H1 (cell line): ENCODE measurements around the gene KCNQ1. TPM values are rescaled to one million over a fixed set of nuclear protein-coding genes. Genes with fewer than 3 reads are reported as not detected.
A peak's percentile ranks its signal among the peaks of the same experiment; 100 is the strongest.

Source experiments
- CTCF ChIA-PET: fragments of 300-600 bp; sonication (Branson Sonifier 250); formaldehyde crosslinking; loops from one replicate; lab custom pipeline; 2021; ENCODE audit not compliant: partially characterized antibody; lab: Charles Lee
- POLR2A ChIA-PET: fragments of 300-600 bp; sonication (Branson Sonifier 250); formaldehyde crosslinking; loops from one replicate; lab custom pipeline; 2021; ENCODE audit warnings: inconsistent platforms; ENCODE audit not compliant: partially characterized antibody; lab: Charles Lee
- DNase-seq, 2 experiments: peaks; one replicate each; pipeline versions ENCODE4 v3.0.0 to v3.0.0-alpha.2; 2010 to 2022; ENCODE audit warnings: low spot score in 2 of 2, low read depth in 1 of 2, mixed read lengths in 1 of 2
- FAIRE-seq: peaks from 2 replicates; lab custom pipeline; 2011; peaks lifted over from hg19 to GRCh38; lab: Jason Lieb, UNC
- H2AFZ ChIP-seq: 2 replicates; pipeline ENCODE4 v1.8.1; 2012; ENCODE audit warnings: low read length, inconsistent platforms
- H2AK5ac ChIP-seq: 2 replicates; pipeline ENCODE4 v1.6.1; 2013; ENCODE audit warnings: low read depth, low read length
- H2BK120ac ChIP-seq: replicated peaks from 2 replicates; pipeline ENCODE3; 2013; ENCODE audit warnings: low read depth, low read length, inconsistent platforms
- H2BK12ac ChIP-seq: 2 replicates; pipeline ENCODE4 v1.6.1; 2013; ENCODE audit warnings: low read depth, low read length
- H2BK15ac ChIP-seq: 2 replicates; pipeline ENCODE4 v1.6.1; 2013; ENCODE audit warnings: low read length
- H2BK20ac ChIP-seq: 2 replicates; pipeline ENCODE4 v1.6.1; 2013; ENCODE audit warnings: low read length
- H2BK5ac ChIP-seq: 2 replicates; pipeline ENCODE4 v1.6.1; 2013; ENCODE audit warnings: low read depth, low read length
- H3K14ac ChIP-seq: 2 replicates; pipeline ENCODE4 v1.6.1; 2013; ENCODE audit warnings: inconsistent platforms; ENCODE audit not compliant: insufficient read length
- H3K18ac ChIP-seq: 2 replicates; pipeline ENCODE4 v1.6.1; 2013; ENCODE audit warnings: low read length; ENCODE audit errors: extremely low read depth
- H3K23ac ChIP-seq: 2 replicates; pipeline ENCODE4 v1.6.1; 2013; ENCODE audit warnings: inconsistent platforms; ENCODE audit not compliant: insufficient read length
- H3K23me2 ChIP-seq: 2 replicates; pipeline ENCODE4 v1.6.1; 2013; ENCODE audit warnings: low read depth, low read length
- H3K27ac ChIP-seq: 2 replicates; pipeline ENCODE4 v1.6.1; 2011; ENCODE audit warnings: low read depth, low read length, inconsistent platforms
- H3K27me3 ChIP-seq, 4 experiments: replicated peaks in 1 of 4; 1 replicate in 1 of 4; 2 replicates in 3 of 4; pipeline versions ENCODE4 v1.6.1 to v1.8.1; 2011 to 2013; ENCODE audit warnings: low read length in 3 of 4, mild to moderate bottlenecking in 3 of 4, inconsistent platforms in 2 of 4, mixed read lengths in 2 of 4, moderate library complexity in 1 of 4; ENCODE audit not compliant: control insufficient read depth in 3 of 4, insufficient read depth in 3 of 4; ENCODE audit errors: extremely low read depth in 1 of 4
- H3K36me3 ChIP-seq, 4 experiments: 2 replicates each; pipeline versions ENCODE4 v1.6.1 to v1.8.1; 2011 to 2013; ENCODE audit warnings: mild to moderate bottlenecking in 4 of 4, low read length in 3 of 4, moderate library complexity in 2 of 4, control low read depth in 1 of 4, inconsistent platforms in 1 of 4; ENCODE audit not compliant: insufficient read depth in 4 of 4, control insufficient read depth in 2 of 4
- H3K4ac ChIP-seq: replicated peaks from 2 replicates; pipeline ENCODE3; 2013; ENCODE audit warnings: low read length, low read depth, mixed read lengths, inconsistent platforms; ENCODE audit not compliant: insufficient read length
- H3K4me1 ChIP-seq, 4 experiments: replicated peaks in 1 of 4; 1 replicate in 1 of 4; 2 replicates in 3 of 4; pipeline versions ENCODE4 v1.6.1 to v1.8.1; 2011 to 2013; ENCODE audit warnings: low read length in 3 of 4, inconsistent platforms in 2 of 4, mixed read lengths in 1 of 4; ENCODE audit not compliant: insufficient read depth in 4 of 4, control insufficient read depth in 3 of 4
- H3K4me2 ChIP-seq, 2 experiments: 2 replicates each; pipeline versions ENCODE4 v1.6.1 to v1.8.1; 2011 to 2013; ENCODE audit warnings: low read depth in 2 of 2, low read length in 2 of 2, control low read depth in 1 of 2, inconsistent platforms in 1 of 2, mild to moderate bottlenecking in 1 of 2; ENCODE audit not compliant: insufficient read depth in 1 of 2
- H3K4me3 ChIP-seq, 4 experiments: fragments of 200-600, 300-600 bp in 1 of 4; sonication (generic), shearing (Covaris generic), sonication (Bioruptor Twin) in 1 of 4; 2 replicates each; pipeline versions ENCODE4 v1.5.1 to v1.8.1; 2011 to 2016; ENCODE audit warnings: low read length in 4 of 4, low read depth in 3 of 4, control low read depth in 2 of 4, inconsistent platforms in 2 of 4, mild to moderate bottlenecking in 2 of 4, mixed read lengths in 1 of 4, moderate library complexity in 1 of 4; ENCODE audit not compliant: insufficient read depth in 2 of 4; ENCODE audit errors: extremely low read depth in 1 of 4
- H3K56ac ChIP-seq: replicated peaks from 2 replicates; pipeline ENCODE3; 2013; ENCODE audit warnings: low read depth, mild to moderate bottlenecking, mixed read lengths, low read length, inconsistent platforms; ENCODE audit not compliant: insufficient read length
- H3K79me1 ChIP-seq: 2 replicates; pipeline ENCODE4 v1.6.1; 2013; ENCODE audit warnings: low read depth, low read length, control low read depth
- H3K79me2 ChIP-seq, 2 experiments: 2 replicates each; pipeline versions ENCODE4 v1.6.1 to v1.8.1; 2012 to 2013; ENCODE audit warnings: low read length in 2 of 2, mild to moderate bottlenecking in 2 of 2, inconsistent platforms in 1 of 2; ENCODE audit not compliant: insufficient read depth in 2 of 2, control insufficient read depth in 1 of 2
- H3K9ac ChIP-seq, 4 experiments: replicated peaks in 1 of 4; 1 replicate in 1 of 4; 2 replicates in 3 of 4; pipeline versions ENCODE4 v1.6.1 to v1.8.1; 2011 to 2013; ENCODE audit warnings: low read depth in 3 of 4, low read length in 3 of 4, control low read depth in 2 of 4, mild to moderate bottlenecking in 2 of 4, moderate library complexity in 2 of 4, inconsistent platforms in 1 of 4; ENCODE audit errors: extremely low read depth in 1 of 4
- H3K9me3 ChIP-seq, 2 experiments: 2 replicates each; pipeline versions ENCODE4 v1.6.1 to v1.8.1; 2012 to 2013; ENCODE audit warnings: mild to moderate bottlenecking in 2 of 2, moderate library complexity in 2 of 2, control low read depth in 1 of 2, inconsistent platforms in 1 of 2, low read depth in 1 of 2, low read length in 1 of 2, mixed read lengths in 1 of 2; ENCODE audit not compliant: insufficient read depth in 2 of 2
- H4K20me1 ChIP-seq, 2 experiments: replicated peaks in 1 of 2; 2 replicates each; pipeline versions ENCODE3 to v1.8.1; 2011 to 2013; ENCODE audit warnings: inconsistent platforms in 2 of 2, low read length in 2 of 2, mild to moderate bottlenecking in 1 of 2; ENCODE audit not compliant: insufficient read depth in 2 of 2, control insufficient read depth in 1 of 2
- H4K5ac ChIP-seq: 2 replicates; pipeline ENCODE4 v1.6.1; 2013; ENCODE audit warnings: low read length, low read depth, mixed read lengths, inconsistent platforms; ENCODE audit not compliant: insufficient read length
- H4K8ac ChIP-seq: 2 replicates; pipeline ENCODE4 v1.8.0; 2013; ENCODE audit warnings: mild to moderate bottlenecking, moderate library complexity, low read length, inconsistent platforms; ENCODE audit not compliant: insufficient read depth; ENCODE audit errors: extremely low read depth
- H4K91ac ChIP-seq: replicated peaks from 2 replicates; pipeline ENCODE3; 2013; ENCODE audit warnings: low read length, mixed read lengths, inconsistent platforms; ENCODE audit not compliant: insufficient read length
- E2F6 ChIP-seq: IDR thresholded peaks from 2 replicates; pipeline ENCODE4 v1.6.1; 2012; ENCODE audit warnings: inconsistent platforms
- RFX5 ChIP-seq: IDR thresholded peaks from 2 replicates; pipeline ENCODE4 v1.6.1; 2011; ENCODE audit warnings: low read depth, low read length, improper control_type of control experiment, borderline replicate concordance
- WGBS, 2 experiments: shearing (Covaris generic) in 1 of 2; methylation state at CpG; one replicate each; pipeline versions ENCODE4 v1.1.6 to v1.1.7; 2013 to 2015; ENCODE audit warnings: low lambda C conversion rate in 2 of 2, mixed read lengths in 2 of 2, inconsistent platforms in 1 of 2, low coverage in 1 of 2, missing lambda C conversion rate in 1 of 2; ENCODE audit not compliant: insufficient replicate concordance in 2 of 2, insufficient coverage in 1 of 2, insufficient read length in 1 of 2; ENCODE audit errors: extremely low coverage in 1 of 2, missing lambda C conversion rate in 1 of 2; 5-methylcytosine and 5-hydroxymethylcytosine counted together
- polyA plus RNA-seq, 7 experiments: library from polyadenylated mRNA; depleted of rRNA in 3 of 7; stranded (reverse) in 5 of 7; unstranded in 2 of 7; fragments of >200 nt in 5 of 7; fragments of 200-250 nt in 2 of 7; gene quantifications; 1 replicate in 5 of 7; 2 replicates in 1 of 7; 4 replicates in 1 of 7; pipeline versions ENCODE4 v1.2.1 to v1.2.3, GENCODE V29; 2011 to 2013; ENCODE audit warnings: missing spikeins in 2 of 7, mixed read lengths in 2 of 7
- total RNA-seq: library from RNA; stranded (reverse); fragmentation: NEBNext Ultra II Directional; extraction: Animal tissue kit (Norgen Biotek cat#: 25700); gene quantifications from 2 replicates; pipeline ENCODE4 v1.2.1, GENCODE V29; 2021

The KCNQ1 gene
- total and polyA plus RNA-seq, 2 of the 8 experiments (the other 6 are each of a cell fraction or from before 2014, with no cell fraction given): 1.9 to 2.0 TPM

GRCh38 chr11:2833051-2833715 is 388.4 kb downstream of the KCNQ1 start:
- peak overlapping the region; percentile 86; the same call in 1 of the 2 replicates for H4K8ac ChIP-seq
- H3K9me3 ChIP-seq: peaks cover 2 to 6% of the 10 kb centered on the region in 2 experiments
- DNase-seq: no peak
- H3K27ac ChIP-seq: no peak overlapping the region
- H2BK5ac ChIP-seq: no peak overlapping the region
- H2BK120ac ChIP-seq: no peak overlapping the region
- FAIRE-seq: no peak
- H2AK5ac ChIP-seq: no peak overlapping the region
- no peak overlapping the region for H3K23ac ChIP-seq
- H2BK20ac ChIP-seq: no peak overlapping the region
- no peaks in the 10 kb centered on the region for H3K23me2 ChIP-seq
- H3K4ac ChIP-seq: no peak overlapping the region
- peaks cover 0 to 21% (median 13%) of the 10 kb centered on the region in 4 experiments; a peak in 6 of 7 replicates for H3K4me1 ChIP-seq
- POLR2A ChIA-PET: no interaction called here
- no peaks in the 10 kb centered on the region for H3K79me2 ChIP-seq
- no peak overlapping the region for H3K56ac ChIP-seq
- no peaks in the 10 kb centered on the region for H3K36me3 ChIP-seq
- no peak overlapping the region for H3K14ac ChIP-seq
- no peak overlapping the region for H3K4me3 ChIP-seq
- H4K20me1 ChIP-seq: peaks cover 0 to 2% of the 10 kb centered on the region in 2 experiments
- WGBS, 2 experiments: 90% methylated on average over 13 of the region's 14 CpGs; no CpG with 5 or more reads in 1 of the 2 experiments
- H3K18ac ChIP-seq: no peak overlapping the region
- H4K91ac ChIP-seq: peak overlapping the region; percentile 25
- H3K4me2 ChIP-seq: no peak overlapping the region
- H2AFZ ChIP-seq: no peak overlapping the region
- H3K27me3 ChIP-seq: peaks cover 0 to 5% (median 3%) of the 10 kb centered on the region in 4 experiments; a peak in 5 of 7 replicates
- no peak overlapping the region for H4K5ac ChIP-seq
- H2BK15ac ChIP-seq: no peak overlapping the region
- no peak overlapping the region for H3K9ac ChIP-seq
- no peak overlapping the region; the same call in 1 of the 2 replicates for H2BK12ac ChIP-seq
- no peaks in the 10 kb centered on the region for H3K79me1 ChIP-seq
- CTCF ChIA-PET: interaction anchor here (0.8 to 2.5 kb wide), 4 partner anchors 24 to 301 kb away, joined by 3 to 7 read pairs (median 4); no protein-coding TSS in a partner anchor
- TF ChIP-seq RFX5 (no peak), E2F6 (no peak)
